Measurements from ENCODE around the gene TK2. TPM values are rescaled to one million over a fixed set of nuclear protein-coding genes. Genes with fewer than 3 reads are reported as not detected.
A peak's percentile ranks its signal among the peaks of the same experiment; 100 is the strongest.

Gene TK2
- polyA plus RNA-seq, 2 of the 4 experiments (the other 2 are of a cell fraction), result 13.9 to 29.5 TPM

DNA sequence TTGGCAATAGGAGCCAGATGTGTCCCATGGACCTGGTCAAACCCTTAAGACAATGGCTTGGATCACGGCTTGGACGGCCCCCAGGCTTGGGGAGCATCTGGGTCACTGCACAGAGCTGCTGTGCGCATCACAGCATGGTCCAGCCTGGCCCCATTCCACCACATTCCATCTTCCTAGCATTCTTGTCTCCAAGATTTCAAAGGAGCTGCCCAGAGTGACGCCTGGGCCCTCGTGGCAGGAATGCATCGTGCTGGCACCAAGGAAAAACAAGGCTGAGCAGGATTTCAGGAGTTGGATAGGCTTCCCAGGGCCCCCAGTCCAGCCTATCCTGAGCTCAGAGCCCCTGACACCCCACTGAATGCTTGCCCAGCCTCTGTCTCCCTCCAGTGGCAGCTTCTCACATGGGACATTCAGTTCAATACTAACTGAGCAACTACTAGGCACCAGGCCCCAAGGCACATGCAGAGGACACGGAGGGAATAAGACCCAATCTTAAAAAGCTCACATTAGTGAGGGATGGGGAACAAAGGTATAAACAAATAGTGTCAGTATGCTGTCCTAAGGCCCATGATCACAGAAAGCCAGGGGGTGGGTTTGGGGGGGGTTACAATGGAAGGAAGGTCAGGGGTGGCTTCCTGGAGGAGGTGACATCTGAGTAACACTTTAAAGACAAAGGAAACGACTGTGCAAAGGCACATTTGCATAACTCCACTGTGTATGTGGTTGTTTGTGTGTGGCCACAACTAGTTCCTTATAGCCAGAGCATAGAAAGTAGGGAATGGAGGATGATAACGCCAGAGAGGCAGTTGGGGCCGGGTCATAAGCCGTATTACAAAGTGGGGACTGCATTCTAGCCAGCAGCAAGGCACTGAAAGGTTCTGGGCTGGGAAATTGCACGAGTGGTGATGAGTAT lies 34.1 kb downstream of the TK2 start (continued):
- TF ChIP-seq, protein P1, sequence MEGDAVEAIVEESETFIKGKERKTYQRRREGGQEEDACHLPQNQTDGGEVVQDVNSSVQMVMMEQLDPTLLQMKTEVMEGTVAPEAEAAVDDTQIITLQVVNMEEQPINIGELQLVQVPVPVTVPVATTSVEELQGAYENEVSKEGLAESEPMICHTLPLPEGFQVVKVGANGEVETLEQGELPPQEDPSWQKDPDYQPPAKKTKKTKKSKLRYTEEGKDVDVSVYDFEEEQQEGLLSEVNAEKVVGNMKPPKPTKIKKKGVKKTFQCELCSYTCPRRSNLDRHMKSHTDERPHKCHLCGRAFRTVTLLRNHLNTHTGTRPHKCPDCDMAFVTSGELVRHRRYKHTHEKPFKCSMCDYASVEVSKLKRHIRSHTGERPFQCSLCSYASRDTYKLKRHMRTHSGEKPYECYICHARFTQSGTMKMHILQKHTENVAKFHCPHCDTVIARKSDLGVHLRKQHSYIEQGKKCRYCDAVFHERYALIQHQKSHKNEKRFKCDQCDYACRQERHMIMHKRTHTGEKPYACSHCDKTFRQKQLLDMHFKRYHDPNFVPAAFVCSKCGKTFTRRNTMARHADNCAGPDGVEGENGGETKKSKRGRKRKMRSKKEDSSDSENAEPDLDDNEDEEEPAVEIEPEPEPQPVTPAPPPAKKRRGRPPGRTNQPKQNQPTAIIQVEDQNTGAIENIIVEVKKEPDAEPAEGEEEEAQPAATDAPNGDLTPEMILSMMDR (IDR thresholded peaks at IDR 0.05), result peak; percentile 70
- TF ChIP-seq EHMT2 (IDR thresholded peaks at IDR 0.05; ENCODE audit: low read depth) (no peak), HOXB5 (CRISPR knock-in tag; IDR thresholded peaks at IDR 0.05) (peak; percentile 42; the same call in 1 of the 2 replicates), HEYL (CRISPR knock-in tag; IDR thresholded peaks at IDR 0.05) (no peak), ZNF302 (CRISPR knock-in tag; IDR thresholded peaks at IDR 0.05) (no peak), FOSB (CRISPR knock-in tag; IDR thresholded peaks at IDR 0.05) (no peak), RFX5 (IDR thresholded peaks at IDR 0.05) (no peak), ESRRA (IDR thresholded peaks at IDR 0.05; ENCODE audit: borderline replicate concordance, low read length) (no peak), FOXS1 (CRISPR knock-in tag; IDR thresholded peaks at IDR 0.05) (peak; percentile 58; the same call in 1 of the 2 replicates), CEBPB (IDR thresholded peaks at IDR 0.05) (no peak), RAD21 (conservative IDR thresholded peaks at IDR 0.05 in 1 of 2, IDR thresholded peaks at IDR 0.05 in 1 of 2) (peak; percentile 81 to 90), HOXA7 (CRISPR knock-in tag; IDR thresholded peaks at IDR 0.05) (no peak), KDM1A (IDR thresholded peaks at IDR 0.05; ENCODE audit: low read depth) (peak; percentile 68; the same call in 1 of the 2 replicates), POLR2AphosphoS2 (conservative IDR thresholded peaks at IDR 0.05; ENCODE audit: low read length) (no peak), ZC3H11A (IDR thresholded peaks at IDR 0.05) (no peak), JUNB (IDR thresholded peaks at IDR 0.05) (no peak), NFE2L2 (conservative IDR thresholded peaks at IDR 0.05; ENCODE audit: low read length) (no peak), TP53 (CRISPR knock-in tag; IDR thresholded peaks at IDR 0.05) (no peak), RNF2 (IDR thresholded peaks at IDR 0.05; ENCODE audit: borderline replicate concordance, low read depth) (no peak), MAFK (IDR thresholded peaks at IDR 0.05; ENCODE audit: partially characterized antibody) (no peak), RCOR1 (IDR thresholded peaks at IDR 0.05; ENCODE audit: low read depth, low read length) (no peak), CHD2 (IDR thresholded peaks at IDR 0.05; ENCODE audit: low read length, partially characterized antibody) (no peak), EP300 (IDR thresholded peaks at IDR 0.05) (peak in 1 of 2 experiments; percentile 15; a peak in 1 of 5 replicates), MYC (IDR thresholded peaks at IDR 0.05; ENCODE audit: borderline replicate concordance, low read length) (peak; percentile 42; the same call in 1 of the 2 replicates)
- TF ChIP-seq, protein P2, sequence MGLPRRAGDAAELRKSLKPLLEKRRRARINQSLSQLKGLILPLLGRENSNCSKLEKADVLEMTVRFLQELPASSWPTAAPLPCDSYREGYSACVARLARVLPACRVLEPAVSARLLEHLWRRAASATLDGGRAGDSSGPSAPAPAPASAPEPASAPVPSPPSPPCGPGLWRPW (IDR thresholded peaks at IDR 0.05), result no peak
- TF ChIP-seq, protein P3, sequence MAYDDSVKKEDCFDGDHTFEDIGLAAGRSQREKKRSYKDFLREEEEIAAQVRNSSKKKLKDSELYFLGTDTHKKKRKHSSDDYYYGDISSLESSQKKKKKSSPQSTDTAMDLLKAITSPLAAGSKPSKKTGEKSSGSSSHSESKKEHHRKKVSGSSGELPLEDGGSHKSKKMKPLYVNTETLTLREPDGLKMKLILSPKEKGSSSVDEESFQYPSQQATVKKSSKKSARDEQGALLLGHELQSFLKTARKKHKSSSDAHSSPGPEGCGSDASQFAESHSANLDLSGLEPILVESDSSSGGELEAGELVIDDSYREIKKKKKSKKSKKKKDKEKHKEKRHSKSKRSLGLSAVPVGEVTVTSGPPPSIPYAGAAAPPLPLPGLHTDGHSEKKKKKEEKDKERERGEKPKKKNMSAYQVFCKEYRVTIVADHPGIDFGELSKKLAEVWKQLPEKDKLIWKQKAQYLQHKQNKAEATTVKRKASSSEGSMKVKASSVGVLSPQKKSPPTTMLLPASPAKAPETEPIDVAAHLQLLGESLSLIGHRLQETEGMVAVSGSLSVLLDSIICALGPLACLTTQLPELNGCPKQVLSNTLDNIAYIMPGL (CRISPR knock-in tag; IDR thresholded peaks at IDR 0.05; ENCODE audit: borderline replicate concordance), result no peak
- TF ChIP-seq, protein P4, sequence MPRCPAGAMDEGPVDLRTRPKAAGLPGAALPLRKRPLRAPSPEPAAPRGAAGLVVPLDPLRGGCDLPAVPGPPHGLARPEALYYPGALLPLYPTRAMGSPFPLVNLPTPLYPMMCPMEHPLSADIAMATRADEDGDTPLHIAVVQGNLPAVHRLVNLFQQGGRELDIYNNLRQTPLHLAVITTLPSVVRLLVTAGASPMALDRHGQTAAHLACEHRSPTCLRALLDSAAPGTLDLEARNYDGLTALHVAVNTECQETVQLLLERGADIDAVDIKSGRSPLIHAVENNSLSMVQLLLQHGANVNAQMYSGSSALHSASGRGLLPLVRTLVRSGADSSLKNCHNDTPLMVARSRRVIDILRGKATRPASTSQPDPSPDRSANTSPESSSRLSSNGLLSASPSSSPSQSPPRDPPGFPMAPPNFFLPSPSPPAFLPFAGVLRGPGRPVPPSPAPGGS (IDR thresholded peaks at IDR 0.05), result no peak
- TF ChIP-seq, protein P5, sequence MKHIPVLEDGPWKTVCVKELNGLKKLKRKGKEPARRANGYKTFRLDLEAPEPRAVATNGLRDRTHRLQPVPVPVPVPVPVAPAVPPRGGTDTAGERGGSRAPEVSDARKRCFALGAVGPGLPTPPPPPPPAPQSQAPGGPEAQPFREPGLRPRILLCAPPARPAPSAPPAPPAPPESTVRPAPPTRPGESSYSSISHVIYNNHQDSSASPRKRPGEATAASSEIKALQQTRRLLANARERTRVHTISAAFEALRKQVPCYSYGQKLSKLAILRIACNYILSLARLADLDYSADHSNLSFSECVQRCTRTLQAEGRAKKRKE (CRISPR knock-in tag; IDR thresholded peaks at IDR 0.05; ENCODE audit: low read depth), result peak; percentile 51; the same call in 1 of the 2 replicates
- TF ChIP-seq, protein P6, sequence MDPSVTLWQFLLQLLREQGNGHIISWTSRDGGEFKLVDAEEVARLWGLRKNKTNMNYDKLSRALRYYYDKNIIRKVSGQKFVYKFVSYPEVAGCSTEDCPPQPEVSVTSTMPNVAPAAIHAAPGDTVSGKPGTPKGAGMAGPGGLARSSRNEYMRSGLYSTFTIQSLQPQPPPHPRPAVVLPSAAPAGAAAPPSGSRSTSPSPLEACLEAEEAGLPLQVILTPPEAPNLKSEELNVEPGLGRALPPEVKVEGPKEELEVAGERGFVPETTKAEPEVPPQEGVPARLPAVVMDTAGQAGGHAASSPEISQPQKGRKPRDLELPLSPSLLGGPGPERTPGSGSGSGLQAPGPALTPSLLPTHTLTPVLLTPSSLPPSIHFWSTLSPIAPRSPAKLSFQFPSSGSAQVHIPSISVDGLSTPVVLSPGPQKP (IDR thresholded peaks at IDR 0.05; ENCODE audit: low read depth, low read length), result no peak
- TF ChIP-seq, protein P7, sequence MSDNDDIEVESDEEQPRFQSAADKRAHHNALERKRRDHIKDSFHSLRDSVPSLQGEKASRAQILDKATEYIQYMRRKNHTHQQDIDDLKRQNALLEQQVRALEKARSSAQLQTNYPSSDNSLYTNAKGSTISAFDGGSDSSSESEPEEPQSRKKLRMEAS (IDR thresholded peaks at IDR 0.05), result peak; percentile 89
